Mesenchymal stem cell (in vitro differentiated cells and primary cell): ENCODE results near the gene KIRREL3.

Experiments used
- DNase-seq: peaks from one replicate; pipeline ENCODE4 v3.0.0-alpha.2; 2013
- H2AFZ ChIP-seq: one replicate; pipeline ENCODE4 v1.6.1; 2013; ENCODE audit warnings: low read depth, mild to moderate bottlenecking, control low read depth, inconsistent platforms, low read length, moderate library complexity
- H2AK5ac ChIP-seq: 2 replicates; pipeline ENCODE4 v1.6.1; 2013; ENCODE audit warnings: low read length, moderate library complexity, mild to moderate bottlenecking, inconsistent platforms; ENCODE audit not compliant: severe bottlenecking
- H2BK120ac ChIP-seq: one replicate; pipeline ENCODE4 v1.6.1; 2013; ENCODE audit warnings: low read depth, mild to moderate bottlenecking, inconsistent platforms, low read length, moderate library complexity
- H2BK12ac ChIP-seq, 2 experiments: one replicate each; pipeline ENCODE4 v1.6.1; 2013; ENCODE audit warnings: inconsistent platforms in 2 of 2, low read length in 2 of 2, mild to moderate bottlenecking in 2 of 2, moderate library complexity in 2 of 2, control low read depth in 1 of 2
- H2BK15ac ChIP-seq: one replicate; pipeline ENCODE4 v1.6.1; 2013; ENCODE audit warnings: mild to moderate bottlenecking, low read depth, inconsistent platforms; ENCODE audit not compliant: poor library complexity, severe bottlenecking
- H2BK5ac ChIP-seq: 2 replicates; pipeline ENCODE4 v1.6.1; 2013; ENCODE audit warnings: low read depth, mild to moderate bottlenecking, low read length, control low read depth, inconsistent platforms; ENCODE audit not compliant: poor library complexity, severe bottlenecking
- H3K14ac ChIP-seq, 2 experiments: one replicate each; pipeline ENCODE4 v1.6.1; 2013; ENCODE audit warnings: inconsistent platforms in 2 of 2, low read length in 2 of 2, control low read depth in 1 of 2, mild to moderate bottlenecking in 1 of 2, moderate library complexity in 1 of 2
- H3K18ac ChIP-seq, 2 experiments: one replicate each; pipeline ENCODE4 v1.6.1; 2013; ENCODE audit warnings: inconsistent platforms in 2 of 2, low read length in 2 of 2, control low read depth in 1 of 2, low read depth in 1 of 2, mild to moderate bottlenecking in 1 of 2
- H3K23ac ChIP-seq, 2 experiments: one replicate each; pipeline ENCODE4 v1.6.1; 2013; ENCODE audit warnings: inconsistent platforms in 2 of 2, low read length in 2 of 2, mild to moderate bottlenecking in 2 of 2, moderate library complexity in 2 of 2, control low read depth in 1 of 2
- H3K27ac ChIP-seq: 2 replicates; pipeline ENCODE4 v1.5.1; 2013; ENCODE audit warnings: mild to moderate bottlenecking, moderate library complexity, low read length, control low read depth, inconsistent platforms; ENCODE audit not compliant: poor library complexity, severe bottlenecking
- H3K27me3 ChIP-seq, 2 experiments: 2 replicates each; pipeline versions ENCODE4 v1.6.1 to v1.7.0; 2013; ENCODE audit warnings: low read length in 2 of 2, mild to moderate bottlenecking in 2 of 2, moderate library complexity in 2 of 2, control low read depth in 1 of 2, inconsistent platforms in 1 of 2; ENCODE audit not compliant: control insufficient read depth in 1 of 2, insufficient read depth in 1 of 2
- H3K36me3 ChIP-seq, 2 experiments: 2 replicates each; pipeline versions ENCODE4 v1.6.1 to v1.7.0; 2013; ENCODE audit warnings: low read length in 2 of 2, control low read depth in 1 of 2, inconsistent platforms in 1 of 2, low read depth in 1 of 2, mild to moderate bottlenecking in 1 of 2; ENCODE audit not compliant: insufficient read depth in 2 of 2, control insufficient read depth in 1 of 2
- H3K4ac ChIP-seq, 2 experiments: one replicate each; pipeline ENCODE4 v1.6.1; 2013; ENCODE audit warnings: inconsistent platforms in 2 of 2, low read length in 2 of 2, mild to moderate bottlenecking in 2 of 2, moderate library complexity in 2 of 2, control low read depth in 1 of 2, low read depth in 1 of 2
- H3K4me1 ChIP-seq: 2 replicates; pipeline ENCODE4 v1.6.1; 2013; ENCODE audit warnings: low read depth, low read length, control low read depth; ENCODE audit not compliant: control insufficient read depth, insufficient read depth
- H3K4me2 ChIP-seq: 2 replicates; pipeline ENCODE4 v1.6.1; 2013; ENCODE audit warnings: low read length, mild to moderate bottlenecking, inconsistent platforms; ENCODE audit not compliant: poor library complexity, severe bottlenecking
- H3K4me3 ChIP-seq, 2 experiments: 2 replicates each; pipeline versions ENCODE4 v1.5.1 to v1.7.0; 2013; ENCODE audit warnings: low read length in 2 of 2, mild to moderate bottlenecking in 2 of 2, control low read depth in 1 of 2, low read depth in 1 of 2; ENCODE audit not compliant: insufficient read depth in 1 of 2
- H3K79me1 ChIP-seq: replicated peaks from 2 replicates; pipeline ENCODE4 v1.6.1; 2013; ENCODE audit warnings: mild to moderate bottlenecking, control low read depth, low read length, inconsistent platforms; ENCODE audit not compliant: poor library complexity, severe bottlenecking
- H3K9ac ChIP-seq: 2 replicates; pipeline ENCODE4 v1.7.0; 2013; ENCODE audit warnings: mild to moderate bottlenecking, low read length, moderate library complexity
- H3K9me3 ChIP-seq: 2 replicates; pipeline ENCODE4 v1.7.0; 2013; ENCODE audit warnings: mild to moderate bottlenecking, low read length; ENCODE audit not compliant: control insufficient read depth
- H4K8ac ChIP-seq: one replicate; pipeline ENCODE4 v1.6.1; 2013; ENCODE audit warnings: inconsistent platforms, mild to moderate bottlenecking, low read length, moderate library complexity
- H4K91ac ChIP-seq: one replicate; pipeline ENCODE4 v1.6.1; 2013; ENCODE audit warnings: mild to moderate bottlenecking, low read length, inconsistent platforms
- WGBS: methylation state at CpG from one replicate; pipeline ENCODE4 v1.1.7; 2013; ENCODE audit warnings: mixed read lengths; 5-methylcytosine and 5-hydroxymethylcytosine counted together

The KIRREL3 gene

DNA sequence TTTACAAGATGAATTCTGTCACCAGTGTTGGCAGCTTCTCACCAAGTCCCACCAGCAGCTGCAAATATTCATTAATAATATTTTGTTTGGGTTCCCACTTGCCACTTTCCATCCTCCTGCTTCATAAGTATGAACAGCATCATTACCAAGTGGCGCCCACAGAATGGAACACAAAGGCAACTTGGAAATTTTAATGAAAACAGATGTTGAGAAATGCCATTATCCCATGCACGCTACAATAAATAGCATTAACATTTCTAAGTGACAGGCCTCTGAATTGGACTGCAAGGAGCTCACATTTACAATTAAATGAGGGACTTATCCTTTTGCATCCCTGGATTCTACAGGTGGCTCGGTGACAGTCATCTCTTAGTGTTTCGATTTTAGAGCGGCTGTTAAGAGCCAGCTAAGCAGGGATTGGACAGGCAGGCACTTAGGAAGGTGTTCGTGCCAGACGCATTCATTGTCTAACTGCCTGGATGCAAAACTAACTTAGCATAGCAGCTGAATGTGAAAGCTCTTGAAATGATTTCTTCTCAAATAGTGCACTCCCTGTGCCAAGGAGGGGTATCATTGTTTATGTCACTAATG is 170.3 kb downstream of the KIRREL3 start:
- Histone ChIP-seq H2BK15ac (no peak overlapping the region), H4K8ac (no peak overlapping the region), H3K79me1 (peaks cover 6% of the 10 kb centered on the region), H4K91ac (no peak overlapping the region), H3K9ac (no peak overlapping the region), H2AK5ac (no peak overlapping the region), H2BK12ac (no peak overlapping the region), H3K27ac (no peak overlapping the region), H2AFZ (no peak overlapping the region), H3K36me3 (no peaks in the 10 kb centered on the region), H2BK5ac (no peak overlapping the region), H3K4me2 (no peak overlapping the region), H3K18ac (no peak overlapping the region), H3K4me3 (no peak overlapping the region), H3K4me1 (peaks cover 4% of the 10 kb centered on the region), H3K14ac (no peak overlapping the region), H3K9me3 (no peaks in the 10 kb centered on the region), H3K4ac (no peak overlapping the region), H2BK120ac (no peak overlapping the region), H3K23ac (no peak overlapping the region), H3K27me3 (peaks cover 0 to 4% of the 10 kb centered on the region in 2 experiments)
- no peak for DNase-seq
- WGBS: 61% methylated on average over 7 of the region's 7 CpGs

DNA sequence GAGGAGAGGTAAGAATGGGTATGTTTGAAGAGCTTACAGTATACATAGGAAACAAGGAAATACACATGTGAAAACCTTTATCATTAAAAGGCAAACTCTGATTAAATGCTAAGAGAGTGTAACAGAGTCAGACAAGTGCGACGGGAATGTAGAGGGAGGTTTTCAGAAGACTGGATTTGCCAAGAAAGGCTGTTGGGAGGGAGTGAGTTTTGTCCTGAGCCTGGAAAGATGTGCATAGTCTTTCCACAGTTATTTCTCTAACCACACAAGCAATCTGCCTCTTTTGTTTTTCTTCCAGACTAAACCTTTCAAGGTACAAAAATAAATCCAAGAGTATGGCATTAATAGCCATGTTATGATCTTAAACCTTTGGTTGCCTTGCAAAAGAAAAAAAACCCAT is 170.9 kb downstream of the KIRREL3 start:
- no peak for DNase-seq

DNA sequence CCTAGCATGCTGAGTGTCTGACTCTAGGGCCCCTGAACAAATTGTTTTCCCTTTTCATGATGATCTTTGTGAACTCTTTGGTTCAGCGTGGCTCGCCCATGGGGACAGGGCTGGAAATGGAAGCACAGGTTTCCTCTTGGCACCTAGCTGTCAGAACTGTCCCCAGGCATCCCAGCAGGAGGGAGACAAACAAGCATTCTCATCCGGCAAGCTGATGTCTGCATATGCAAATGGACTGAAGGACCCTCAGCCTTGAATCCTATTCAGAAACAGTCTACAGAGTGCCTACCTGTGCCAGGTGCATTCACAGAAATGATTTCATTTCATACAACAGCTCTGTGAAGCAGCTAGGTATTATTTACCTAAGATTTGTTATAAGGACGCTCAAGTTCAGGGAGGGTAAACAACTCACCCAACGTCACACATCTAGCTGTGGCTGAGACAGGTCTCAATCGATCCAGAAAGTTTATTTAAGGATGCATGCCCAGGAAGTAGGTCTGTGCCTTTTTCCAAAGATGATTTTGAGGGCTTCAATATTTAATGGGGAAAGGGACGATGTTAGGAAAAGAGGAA is 176.4 kb downstream of the KIRREL3 start:
- Histone ChIP-seq H3K4me3 (no peak overlapping the region), H2BK120ac (no peak overlapping the region), H3K23ac (no peak overlapping the region), H3K9ac (no peak overlapping the region), H2AFZ (no peak overlapping the region), H3K27me3 (peaks cover 0 to 4% of the 10 kb centered on the region in 2 experiments), H3K27ac (no peak overlapping the region), H2BK15ac (no peak overlapping the region), H2BK5ac (no peak overlapping the region), H4K91ac (no peak overlapping the region), H3K18ac (no peak overlapping the region), H3K36me3 (no peaks in the 10 kb centered on the region), H3K79me1 (peaks cover 2% of the 10 kb centered on the region), H2AK5ac (no peak overlapping the region), H3K4me1 (no peaks in the 10 kb centered on the region), H3K14ac (no peak overlapping the region), H4K8ac (no peak overlapping the region), H3K9me3 (no peaks in the 10 kb centered on the region), H3K4ac (no peak overlapping the region), H2BK12ac (no peak overlapping the region), H3K4me2 (no peak overlapping the region)
- no peak for DNase-seq
- 52% methylated on average over 7 of the region's 7 CpGs for WGBS

More for the DNA sequence above, 170.9 kb downstream of the KIRREL3 start:
- no peak overlapping the region for H3K4ac ChIP-seq
- H3K27me3 ChIP-seq: peaks cover 0 to 4% of the 10 kb centered on the region in 2 experiments
- H3K9ac ChIP-seq: no peak overlapping the region
- no peak overlapping the region for H4K91ac ChIP-seq
- H3K23ac ChIP-seq: no peak overlapping the region
- no peak overlapping the region for H2AK5ac ChIP-seq
- peaks cover 3% of the 10 kb centered on the region for H3K4me1 ChIP-seq
- no peak overlapping the region for H3K18ac ChIP-seq
- no peak overlapping the region for H2AFZ ChIP-seq
- H2BK15ac ChIP-seq: no peak overlapping the region
- H3K36me3 ChIP-seq: no peaks in the 10 kb centered on the region
- H3K4me3 ChIP-seq: no peak overlapping the region
- H3K79me1 ChIP-seq: peaks cover 6% of the 10 kb centered on the region
- no peak overlapping the region for H4K8ac ChIP-seq
- H3K4me2 ChIP-seq: no peak overlapping the region
- no peaks in the 10 kb centered on the region for H3K9me3 ChIP-seq
- no peak overlapping the region for H2BK120ac ChIP-seq
- no peak overlapping the region for H2BK5ac ChIP-seq
- no CpG with 5 or more reads among the region's 2 CpGs for WGBS
- H2BK12ac ChIP-seq: no peak overlapping the region
- no peak overlapping the region for H3K27ac ChIP-seq
- no peak overlapping the region for H3K14ac ChIP-seq

GRCh38 chr11:126823274-126823673 is 177.3 kb downstream of the KIRREL3 start:
- Histone ChIP-seq H4K91ac (no peak overlapping the region), H3K9ac (no peak overlapping the region), H3K4ac (no peak overlapping the region), H3K27ac (no peak overlapping the region), H2BK5ac (peak overlapping the region; percentile 66), H3K4me3 (no peak overlapping the region), H2AK5ac (no peak overlapping the region), H3K4me2 (no peak overlapping the region), H2BK12ac (no peak overlapping the region), H2BK15ac (no peak overlapping the region), H3K79me1 (peaks cover 2% of the 10 kb centered on the region), H3K36me3 (no peaks in the 10 kb centered on the region), H3K14ac (no peak overlapping the region), H2BK120ac (no peak overlapping the region), H3K18ac (no peak overlapping the region), H3K4me1 (no peaks in the 10 kb centered on the region), H3K9me3 (no peaks in the 10 kb centered on the region), H4K8ac (no peak overlapping the region), H2AFZ (no peak overlapping the region), H3K23ac (no peak overlapping the region), H3K27me3 (no peaks in the 10 kb centered on the region)
- no peak for DNase-seq
